Measurements from ENCODE around the gene PDS5A. TPM values are rescaled to one million over a fixed set of nuclear protein-coding genes. Genes with fewer than 3 reads are reported as not detected.
"Not testable (repeated sequence)": the region's sequence is repeated elsewhere in the genome, so short reads cannot be mapped to it uniquely, and the experiment has no call there.

PDS5A gene
- total RNA-seq, 2 experiments from 2014 or later = 108 to 115 TPM

DNA sequence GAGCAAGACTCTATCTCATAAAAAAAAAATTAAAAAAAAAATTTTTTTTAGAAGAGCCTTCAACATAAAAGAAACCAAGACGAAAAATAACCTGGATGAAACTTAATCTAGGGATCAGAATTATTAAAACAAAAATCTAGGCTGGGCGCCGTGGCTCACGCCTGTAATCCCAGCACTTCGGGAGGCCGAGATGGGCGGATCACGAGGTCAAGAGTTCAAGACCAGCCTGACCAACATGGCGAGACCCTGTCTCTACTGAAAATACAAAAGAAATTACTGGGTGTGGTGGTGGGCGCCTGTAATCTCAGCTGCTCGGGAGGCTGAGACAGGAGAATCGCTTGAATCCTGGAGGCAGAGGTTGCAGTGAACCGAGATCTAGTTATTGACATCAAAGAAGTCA lies 184.7 kb downstream of the PDS5A start:
- ChIA-PET POLR2A (interaction anchor here (0.7 kb wide), 1 partner anchor 156 kb away, joined by 7 read pairs; no protein-coding TSS in a partner anchor), CTCF (interaction anchor here (0.7 kb wide), 1 partner anchor 761 kb away, joined by 3 read pairs; no protein-coding TSS in a partner anchor)

DNA sequence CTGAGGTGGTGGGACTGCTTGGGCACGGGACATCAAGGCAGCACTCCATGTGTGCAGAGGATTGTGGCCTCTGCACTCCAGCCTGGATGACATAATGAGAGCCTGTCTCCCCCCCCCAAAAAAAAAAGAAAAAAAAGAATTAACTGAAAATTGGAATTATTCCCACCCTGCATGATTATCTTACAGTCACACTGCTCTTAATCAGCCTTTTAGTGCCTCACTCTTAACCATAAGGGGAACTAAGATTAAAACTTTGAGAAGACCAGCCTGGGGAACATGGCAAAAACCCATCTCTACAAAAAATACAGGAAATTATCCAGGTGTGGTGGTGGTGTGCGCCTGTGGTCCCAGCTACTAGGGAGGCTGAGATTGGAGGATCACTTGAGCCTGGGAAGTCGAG lies 185.2 kb downstream of the PDS5A start:
- ChIA-PET CTCF (interaction anchor here (0.7 kb wide), 1 partner anchor 761 kb away, joined by 3 read pairs; no protein-coding TSS in a partner anchor), POLR2A (no interaction called here)

DNA sequence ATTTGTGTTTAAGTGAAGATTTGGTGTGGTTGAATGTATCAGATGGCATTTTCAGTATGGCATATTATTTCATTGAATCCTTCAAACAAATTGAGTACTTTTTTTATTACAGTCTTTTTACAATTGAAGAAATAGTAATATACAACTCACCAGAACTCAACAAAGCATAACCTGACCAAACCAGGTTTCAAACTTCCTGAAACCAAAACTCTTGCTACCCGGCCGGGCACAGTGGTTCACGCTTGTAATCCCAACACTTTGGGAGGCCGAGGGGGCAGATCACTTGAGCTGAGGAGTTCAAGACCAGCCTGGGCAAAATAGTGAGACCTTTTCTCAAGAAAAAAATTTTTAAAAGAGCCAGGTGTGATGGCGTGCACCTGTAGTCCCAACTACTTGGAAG lies 185.6 kb downstream of the PDS5A start:
- ChIA-PET POLR2A (no interaction called here), CTCF (no interaction called here)

DNA sequence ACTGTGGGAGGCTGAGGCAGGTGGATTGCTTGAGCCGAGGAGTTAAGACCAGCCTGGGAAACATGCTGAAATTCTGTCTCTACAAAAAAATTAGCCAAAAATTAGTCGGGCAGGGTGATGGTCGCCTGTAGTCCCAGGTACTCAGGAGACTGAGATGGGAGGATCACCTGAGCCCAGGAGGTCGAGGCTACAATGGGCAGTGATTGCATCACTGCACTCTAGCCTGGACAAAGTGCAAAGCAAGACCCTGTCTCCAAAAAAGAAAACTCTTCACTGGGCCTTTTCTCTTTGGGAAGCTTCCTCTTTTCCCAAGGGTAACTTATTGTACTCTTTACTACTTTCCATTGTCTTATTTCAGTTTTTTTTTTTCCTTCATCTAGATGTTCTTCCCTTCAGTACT lies 190.9 kb downstream of the PDS5A start:
- ChIA-PET POLR2A (no interaction called here), CTCF (no interaction called here)

DNA sequence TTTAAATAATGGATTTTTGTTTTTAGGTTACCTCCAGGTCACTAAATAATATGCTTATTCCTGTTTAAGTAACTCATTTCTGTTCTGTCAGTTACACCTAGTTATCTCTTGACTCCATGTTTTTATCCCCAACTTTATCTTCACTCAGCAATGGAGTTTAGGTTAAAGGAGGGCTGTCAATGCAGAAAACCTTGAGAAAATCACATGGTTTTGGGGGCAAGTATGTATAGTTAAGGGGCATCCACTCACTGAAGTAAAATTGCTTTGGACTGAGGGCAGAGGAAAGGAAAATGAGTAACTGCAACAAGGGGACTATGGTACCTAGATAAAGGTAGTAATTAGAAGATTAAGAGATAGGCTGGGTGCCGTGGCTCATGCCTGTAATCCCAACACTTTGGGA lies 192.6 kb downstream of the PDS5A start:
- ChIA-PET CTCF (no interaction called here), POLR2A (no interaction called here)

DNA sequence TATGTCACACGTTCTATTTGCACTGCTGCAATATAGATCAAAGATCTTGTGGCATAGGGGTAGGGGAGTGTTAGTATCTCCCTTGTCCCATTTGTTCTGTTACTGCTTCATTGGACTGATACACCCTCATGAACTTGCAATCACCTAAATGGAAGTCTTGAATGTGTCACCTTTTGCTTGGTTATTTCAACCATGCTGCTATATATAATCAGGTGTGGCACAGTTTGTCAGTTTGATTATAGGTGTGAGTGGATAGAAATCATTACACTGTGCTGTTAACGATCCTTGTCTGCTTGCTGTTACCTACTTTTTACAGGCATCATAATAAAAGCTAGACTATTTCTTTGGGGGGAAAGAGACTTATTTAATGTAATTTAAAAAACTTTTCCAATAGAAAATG lies 195.7 kb downstream of the PDS5A start:
- POLR2A ChIA-PET = not testable (repeated sequence)

More for the DNA sequence above, 195.7 kb downstream of the PDS5A start:
- CTCF ChIA-PET = not testable (repeated sequence)

Other genes with a start within 250 kb of the PDS5A start
- gene N4BP2, start 78.9 kb upstream of the PDS5A start, total RNA-seq = 10 to 100 TPM; 21.1 to 21.5 TPM
- 100 to 1,000 TPM; 122 to 146 TPM for gene RHOH, start 219.1 kb upstream of the PDS5A start, total RNA-seq